ENCODE measurements around the gene MXRA7.

Gene MXRA7, protein sequence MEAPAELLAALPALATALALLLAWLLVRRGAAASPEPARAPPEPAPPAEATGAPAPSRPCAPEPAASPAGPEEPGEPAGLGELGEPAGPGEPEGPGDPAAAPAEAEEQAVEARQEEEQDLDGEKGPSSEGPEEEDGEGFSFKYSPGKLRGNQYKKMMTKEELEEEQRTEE

DNA sequence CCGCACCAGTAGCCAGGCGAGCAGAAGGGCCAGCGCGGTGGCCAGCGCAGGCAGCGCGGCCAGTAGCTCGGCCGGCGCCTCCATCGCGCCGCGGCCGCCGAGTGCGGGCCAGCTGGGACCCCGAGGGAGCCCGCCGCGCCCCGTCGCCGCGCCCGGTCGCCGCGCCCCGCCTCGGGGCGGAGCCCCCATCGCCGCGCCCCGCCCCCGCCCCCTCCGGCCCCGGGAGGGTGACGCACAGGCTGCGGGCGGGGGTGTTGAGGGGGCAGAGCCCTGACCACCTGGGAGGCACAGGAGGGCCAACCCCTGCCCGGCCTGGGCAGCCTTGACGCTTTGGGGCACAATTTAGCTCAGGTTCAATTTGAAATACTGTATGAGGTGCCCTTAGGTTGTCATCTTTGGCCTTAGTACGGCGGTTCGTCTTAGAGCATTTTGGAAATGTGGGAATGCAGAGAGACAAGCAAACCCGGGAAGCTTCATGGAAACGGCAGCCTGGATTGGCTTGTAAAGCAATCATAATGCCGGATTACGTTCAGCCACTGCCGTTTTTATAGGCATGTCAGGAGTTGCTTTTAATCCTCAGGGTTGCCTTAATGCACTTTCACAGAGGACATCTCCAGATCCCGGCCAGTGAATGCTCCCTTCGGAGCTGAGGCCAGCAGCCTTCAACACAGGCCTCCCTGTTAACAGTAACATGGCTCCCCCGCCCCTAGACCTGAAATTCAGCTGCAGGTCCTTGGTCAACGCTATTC lies at the start of gene MXRA7:
Gene MXRA7 (minus strand): TSS at position 103 of the 749 bp plus-strand sequence. CDS start 19 bp downstream, at position 84.
- TF ChIP-seq ZFX (IDR thresholded peaks at IDR 0.05) = no peak
- TF ChIP-seq, protein P1, sequence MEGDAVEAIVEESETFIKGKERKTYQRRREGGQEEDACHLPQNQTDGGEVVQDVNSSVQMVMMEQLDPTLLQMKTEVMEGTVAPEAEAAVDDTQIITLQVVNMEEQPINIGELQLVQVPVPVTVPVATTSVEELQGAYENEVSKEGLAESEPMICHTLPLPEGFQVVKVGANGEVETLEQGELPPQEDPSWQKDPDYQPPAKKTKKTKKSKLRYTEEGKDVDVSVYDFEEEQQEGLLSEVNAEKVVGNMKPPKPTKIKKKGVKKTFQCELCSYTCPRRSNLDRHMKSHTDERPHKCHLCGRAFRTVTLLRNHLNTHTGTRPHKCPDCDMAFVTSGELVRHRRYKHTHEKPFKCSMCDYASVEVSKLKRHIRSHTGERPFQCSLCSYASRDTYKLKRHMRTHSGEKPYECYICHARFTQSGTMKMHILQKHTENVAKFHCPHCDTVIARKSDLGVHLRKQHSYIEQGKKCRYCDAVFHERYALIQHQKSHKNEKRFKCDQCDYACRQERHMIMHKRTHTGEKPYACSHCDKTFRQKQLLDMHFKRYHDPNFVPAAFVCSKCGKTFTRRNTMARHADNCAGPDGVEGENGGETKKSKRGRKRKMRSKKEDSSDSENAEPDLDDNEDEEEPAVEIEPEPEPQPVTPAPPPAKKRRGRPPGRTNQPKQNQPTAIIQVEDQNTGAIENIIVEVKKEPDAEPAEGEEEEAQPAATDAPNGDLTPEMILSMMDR (conservative IDR thresholded peaks at IDR 0.05) = no peak
- no peak within 1 kb of the TSS for H3K27ac ChIP-seq

DNA sequence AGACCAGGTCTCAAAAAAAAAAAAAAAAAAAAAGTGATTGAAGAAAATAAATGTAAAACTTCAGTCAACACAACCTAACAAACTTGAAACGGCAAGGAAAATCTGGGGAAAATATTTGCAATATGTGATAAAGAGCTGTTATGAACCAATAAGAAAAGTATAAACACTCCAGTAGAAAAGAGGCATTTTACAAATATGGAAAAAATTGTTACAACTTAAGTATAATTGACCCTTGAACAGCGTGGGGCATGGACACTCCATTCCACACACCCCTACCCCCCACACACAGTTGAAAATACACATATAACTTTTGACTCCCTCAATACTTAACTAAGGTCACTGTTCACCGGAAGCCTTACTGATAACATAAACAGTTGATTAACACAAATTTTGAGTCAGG lies 47.8 kb upstream of the MXRA7 start:
- H3K27ac ChIP-seq = no peak overlapping the region
- TF ChIP-seq ZFX (IDR thresholded peaks at IDR 0.05) = no peak
- TF ChIP-seq, protein P1 (conservative IDR thresholded peaks at IDR 0.05) = no peak

DNA sequence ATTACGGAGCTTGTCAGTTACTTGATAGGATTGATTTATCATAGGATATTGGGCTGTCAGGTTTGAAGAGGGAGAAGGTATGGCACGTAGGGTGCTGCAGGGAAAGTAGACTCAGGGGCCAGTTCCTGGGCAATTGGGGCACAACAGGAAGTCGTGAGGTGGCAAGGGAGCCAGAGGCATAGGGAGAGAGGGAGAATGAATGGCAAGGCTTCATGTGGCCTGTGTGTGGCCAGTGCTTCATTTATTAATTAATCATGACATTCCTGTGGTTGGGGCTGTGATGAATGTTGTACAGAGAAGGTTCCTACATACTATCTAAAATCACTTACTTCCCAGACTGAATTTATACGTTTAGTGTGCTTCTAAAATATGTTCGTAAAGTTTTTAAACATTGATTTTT lies 46.5 kb upstream of the MXRA7 start:
- TF ChIP-seq, protein P1 (conservative IDR thresholded peaks at IDR 0.05) = no peak
- no peak for TF ChIP-seq ZFX (IDR thresholded peaks at IDR 0.05)
- no peak overlapping the region for H3K27ac ChIP-seq

DNA sequence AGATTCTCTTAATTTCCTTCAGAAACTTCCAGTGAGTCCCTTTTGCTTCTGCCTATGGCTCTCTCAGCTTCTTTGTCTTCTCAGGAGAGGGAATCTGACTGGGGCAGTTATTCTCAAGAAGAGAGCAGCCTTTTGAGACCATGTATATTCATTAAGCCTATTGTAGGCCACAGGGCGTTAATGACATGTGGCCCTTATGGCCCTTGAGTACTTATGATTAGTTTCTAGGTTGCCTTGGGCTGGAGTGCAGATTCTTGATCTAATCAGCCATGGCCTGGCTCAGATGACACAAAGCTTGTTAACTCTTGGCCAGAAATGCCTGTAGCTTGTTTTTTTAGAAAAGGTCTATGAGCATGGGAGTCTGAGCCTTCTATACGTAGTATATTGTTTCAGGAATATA lies 44.5 kb upstream of the MXRA7 start:
- TF ChIP-seq ZFX (IDR thresholded peaks at IDR 0.05) = no peak
- TF ChIP-seq, protein P1 (conservative IDR thresholded peaks at IDR 0.05) = no peak
- H3K27ac ChIP-seq = no peak overlapping the region

DNA sequence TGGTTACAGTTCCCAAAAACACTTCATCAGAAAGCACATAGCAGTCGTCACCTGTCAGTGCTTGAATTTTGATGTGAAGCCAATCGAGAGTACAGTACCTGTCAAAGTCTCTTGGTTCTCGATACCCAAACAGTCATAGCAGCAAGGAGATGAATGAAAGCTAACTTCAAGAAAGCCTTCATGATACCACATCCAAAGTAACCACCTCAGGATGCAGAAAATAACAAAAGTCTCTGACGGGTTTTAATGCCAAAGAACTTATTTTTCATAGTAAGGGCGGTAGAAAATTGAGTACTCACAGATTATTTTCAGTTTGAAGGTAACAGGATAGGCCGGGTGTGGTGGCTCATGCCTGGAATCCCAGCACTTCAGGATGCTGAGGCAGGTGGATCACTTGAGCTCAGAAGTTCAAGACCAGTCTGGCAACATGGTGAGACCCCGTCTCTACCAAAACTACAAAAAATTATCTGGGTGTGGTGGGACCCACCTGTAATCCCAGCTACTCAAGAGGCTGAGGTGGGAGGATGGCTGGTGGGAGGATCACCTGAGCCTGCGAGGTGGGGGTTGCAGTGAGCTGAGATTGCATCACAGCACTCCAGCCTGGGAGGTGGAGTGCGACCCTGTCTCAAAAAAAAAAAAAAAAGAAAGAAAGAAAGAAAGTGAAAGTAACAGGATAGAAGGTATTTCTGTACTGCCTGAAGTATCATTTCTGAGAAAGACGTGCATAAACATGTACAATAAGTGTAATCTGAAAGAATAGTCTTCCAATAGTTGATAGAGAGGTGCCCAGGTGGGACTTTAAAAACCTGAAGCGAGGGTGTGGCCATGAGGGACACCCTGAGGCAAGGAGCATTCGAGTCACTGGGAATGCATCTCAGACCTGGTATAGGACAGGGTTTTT lies 42.5 kb upstream of the MXRA7 start:
- no peak overlapping the region for H3K27ac ChIP-seq
- TF ChIP-seq, protein P1 (conservative IDR thresholded peaks at IDR 0.05) = no peak
- no peak for TF ChIP-seq ZFX (IDR thresholded peaks at IDR 0.05)

DNA sequence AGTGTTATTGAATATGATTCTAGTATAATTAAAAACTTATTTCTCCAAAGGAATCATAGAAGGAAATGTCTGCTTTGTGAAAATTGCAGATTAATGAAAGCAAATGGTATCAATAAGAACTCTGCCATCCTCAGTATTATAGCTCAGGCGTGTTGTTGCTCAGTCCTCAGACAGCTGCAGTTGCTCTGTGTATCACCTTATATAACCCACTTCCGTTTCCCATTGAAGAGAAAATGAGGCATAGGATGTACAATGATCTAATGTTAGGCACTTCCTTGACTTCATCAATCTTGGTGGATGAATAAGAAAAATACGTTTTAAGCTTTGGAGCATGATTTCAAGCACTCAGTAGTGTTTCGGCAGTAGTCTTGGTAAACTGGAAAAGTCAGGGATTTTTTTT lies 41.2 kb upstream of the MXRA7 start:
- H3K27ac ChIP-seq = no peak overlapping the region
- TF ChIP-seq, protein P1 (conservative IDR thresholded peaks at IDR 0.05) = no peak
- no peak for TF ChIP-seq ZFX (IDR thresholded peaks at IDR 0.05)
